B cell (primary cell): Measurements from ENCODE around the gene HEXD. TPM values are rescaled to one million over a fixed set of nuclear protein-coding genes. Genes with fewer than 3 reads are reported as not detected.

Source experiments
- ATAC-seq: fragments of 200-7000 bp; cut with Tn5 transposase; one replicate; pipeline ENCODE4 v1.10.0; 2021; ENCODE audit warnings: low read depth, mild to moderate bottlenecking, moderate number of reproducible peaks, moderate library complexity
- CTCF ChIA-PET: fragments of 350-600 bp; sonication (Branson Sonifier 250); formaldehyde crosslinking; loops from one replicate; lab custom pipeline; 2021; ENCODE audit warnings: antibody characterized with exemption, inconsistent platforms; lab: Charles Lee
- POLR2A ChIA-PET: fragments of 350-600 bp; sonication (Branson Sonifier 250); formaldehyde crosslinking; loops from one replicate; lab custom pipeline; 2021; ENCODE audit warnings: antibody characterized with exemption; lab: Charles Lee
- DNase-seq: peaks from one replicate; pipeline ENCODE4 v3.0.0; 2013
- H2AFZ ChIP-seq: 2 replicates; pipeline ENCODE4 v1.6.1; 2012; ENCODE audit warnings: mild to moderate bottlenecking, low read depth, low read length; ENCODE audit not compliant: insufficient read depth, poor library complexity, severe bottlenecking
- H3K27ac ChIP-seq, 2 donors: 1 replicate in 1 of 2; 2 replicates in 1 of 2; pipeline ENCODE4 v1.5.1; 2012 to 2013; ENCODE audit warnings: low read length in 2 of 2, mild to moderate bottlenecking in 2 of 2, moderate library complexity in 1 of 2
- H3K27me3 ChIP-seq, 4 experiments: fragments of 200-600 bp in 1 of 4; sonication (generic) in 1 of 4; replicated peaks in 1 of 4; 1 replicate in 2 of 4; 2 replicates in 2 of 4; pipeline versions ENCODE4 v1.6.1 to v1.7.0; 2013 to 2016; ENCODE audit warnings: low read length in 3 of 4, mild to moderate bottlenecking in 2 of 4, mixed read lengths in 1 of 4, moderate library complexity in 1 of 4; ENCODE audit not compliant: insufficient read depth in 4 of 4, control insufficient read depth in 3 of 4; ENCODE audit errors: control extremely low read depth in 1 of 4
- H3K36me3 ChIP-seq, 2 experiments: replicated peaks in 1 of 2; 1 replicate in 1 of 2; 2 replicates in 1 of 2; pipeline versions ENCODE4 v1.6.1 to v1.7.1; 2013; ENCODE audit warnings: low read length in 1 of 2; ENCODE audit not compliant: insufficient read depth in 2 of 2, control insufficient read depth in 1 of 2; ENCODE audit errors: control extremely low read depth in 1 of 2, extremely low read depth in 1 of 2
- H3K4me1 ChIP-seq, 2 donors: fragments of 200-600 bp in 1 of 2; sonication (generic) in 1 of 2; 1 replicate in 1 of 2; 2 replicates in 1 of 2; pipeline versions ENCODE4 v1.5.1 to v1.6.1; 2013 to 2017; ENCODE audit warnings: low read length in 2 of 2; ENCODE audit not compliant: control insufficient read depth in 2 of 2, insufficient read depth in 2 of 2
- H3K4me2 ChIP-seq: replicated peaks from 2 replicates; pipeline ENCODE3; 2012; ENCODE audit warnings: mild to moderate bottlenecking, low read depth, low read length; ENCODE audit not compliant: poor library complexity, severe bottlenecking
- H3K4me3 ChIP-seq, 5 experiments: fragments of 200-600 bp in 1 of 5; sonication (generic) in 1 of 5; 1 replicate in 3 of 5; 2 replicates in 2 of 5; pipeline versions ENCODE4 v1.5.1 to v1.7.0; 2011 to 2016; ENCODE audit warnings: low read length in 4 of 5, mild to moderate bottlenecking in 4 of 5, low read depth in 2 of 5, control low read depth in 1 of 5, moderate library complexity in 1 of 5; ENCODE audit not compliant: insufficient read depth in 1 of 5; ENCODE audit errors: control extremely low read depth in 1 of 5, extremely low read depth in 1 of 5
- H3K79me2 ChIP-seq: fragments of 200-600 bp; sonication (generic); one replicate; pipeline ENCODE4 v1.6.0; 2016; ENCODE audit warnings: low read length; ENCODE audit not compliant: control insufficient read depth, insufficient read depth
- H3K9ac ChIP-seq: fragments of 200-600 bp; sonication (generic); 2 replicates; pipeline ENCODE4 v1.6.1; 2017; ENCODE audit warnings: mild to moderate bottlenecking, low read length, moderate library complexity
- H3K9me3 ChIP-seq, 3 donors: one replicate each; pipeline versions ENCODE4 v1.6.1 to v1.7.1; 2013; ENCODE audit warnings: low read length in 2 of 3; ENCODE audit not compliant: control insufficient read depth in 2 of 3, insufficient read depth in 1 of 3; ENCODE audit errors: control extremely low read depth in 1 of 3
- H4K20me1 ChIP-seq: 2 replicates; pipeline ENCODE4 v1.6.0; 2012; ENCODE audit warnings: mild to moderate bottlenecking, low read length; ENCODE audit not compliant: insufficient read depth, control insufficient read depth, poor library complexity, severe bottlenecking
- H3K27ac Mint-ChIP-seq: one replicate; pipeline ENCODE4 v1.8.0; 2021; ENCODE audit warnings: mixed read lengths
- H3K27me3 Mint-ChIP-seq: one replicate; pipeline ENCODE4 v1.8.0; 2021; ENCODE audit warnings: mixed read lengths
- H3K4me1 Mint-ChIP-seq: one replicate; pipeline ENCODE4 v1.8.0; 2021; ENCODE audit warnings: mixed read lengths
- H3K4me3 Mint-ChIP-seq: one replicate; pipeline ENCODE4 v1.8.0; 2021; ENCODE audit warnings: mixed read lengths
- H3K9me3 Mint-ChIP-seq: one replicate; pipeline ENCODE4 v1.8.0; 2022; ENCODE audit warnings: mixed read lengths; ENCODE audit not compliant: insufficient read depth
- EZH2 ChIP-seq: IDR thresholded peaks from 2 replicates; pipeline ENCODE4 v1.6.1; 2012; ENCODE audit warnings: borderline replicate concordance, low read depth, mild to moderate bottlenecking, moderate library complexity, low read length; ENCODE audit not compliant: insufficient read depth, poor library complexity, severe bottlenecking
- WGBS: methylation state at CpG from one replicate; pipeline ENCODE4 v1.1.5; 2013; ENCODE audit warnings: missing lambda C conversion rate; ENCODE audit not compliant: insufficient coverage; 5-methylcytosine and 5-hydroxymethylcytosine counted together
- intact Hi-C: fragments of 100-400 bp; cut with micrococcal nuclease; formaldehyde crosslinking; loops from one replicate; pipeline ENCODE4 v1.10.0; 2022
- polyA plus RNA-seq: library from polyadenylated mRNA; depleted of rRNA; stranded (reverse); fragments of >200 nt; gene quantifications from 2 replicates; pipeline ENCODE4 v1.2.3, GENCODE V29; 2012
- total RNA-seq, 2 donors: library from RNA; stranded (reverse); fragments of 120-200 nt in 1 of 2; gene quantifications; 1 replicate in 1 of 2; 2 replicates in 1 of 2; pipeline versions ENCODE4 v1.2.3 to v1.2.4, GENCODE V29; 2013 to 2022
- TF ChIP-seq, protein P1 (sequence below): fragments of 200-600 bp; IDR thresholded peaks from one replicate; pipeline ENCODE4 v1.8.0; 2022; ENCODE audit warnings: antibody characterized with exemption, mild to moderate bottlenecking

HEXD gene
- total and polyA plus RNA-seq, 2 donors (not counting 1 experiment from before 2014, with no cell fraction given), result 128 to 317 TPM

DNA sequence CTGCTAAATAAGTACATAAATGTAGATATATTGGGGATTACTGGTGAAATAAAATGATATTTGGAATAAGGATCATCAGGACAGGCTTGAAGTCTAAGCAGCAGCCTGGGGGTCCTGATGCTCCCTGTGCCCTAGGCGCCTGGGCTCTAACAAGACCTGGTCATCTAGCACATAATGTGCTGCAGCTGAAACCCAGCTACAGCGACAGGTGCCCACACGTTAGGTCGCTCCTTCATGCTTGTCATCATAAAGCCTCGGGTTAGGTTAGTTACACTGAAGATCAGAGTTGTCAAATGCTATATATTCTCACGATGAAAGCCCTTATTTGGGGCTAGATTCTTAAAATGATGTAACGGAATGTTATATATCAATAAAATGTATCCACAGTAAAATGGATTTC lies 51.9 kb downstream of the HEXD start:
- H3K4me3 ChIP-seq, result no peak overlapping the region
- no peaks in the 10 kb centered on the region for H3K27me3 ChIP-seq
- DNase-seq (no peak), ATAC-seq (no peak)
- no peak overlapping the region for H3K27ac ChIP-seq
- intact Hi-C loops, result no loop called here
- H2AFZ ChIP-seq, result no peak overlapping the region
- Mint-ChIP-seq H3K4me3 (no peak overlapping the region), H3K9me3 (no peaks in the 10 kb centered on the region), H3K27me3 (no peaks in the 10 kb centered on the region), H3K4me1 (no peaks in the 10 kb centered on the region), H3K27ac (no peak overlapping the region)
- peaks cover 20% of the 10 kb centered on the region for H3K79me2 ChIP-seq
- ChIA-PET CTCF (interaction anchor here (0.6 kb wide), 1 partner anchor 101 kb away, joined by 3 read pairs; no protein-coding TSS in a partner anchor), POLR2A (no interaction called here)
- no peak overlapping the region for H3K4me2 ChIP-seq
- TF ChIP-seq EZH2, result no peak
- TF ChIP-seq, protein P1, sequence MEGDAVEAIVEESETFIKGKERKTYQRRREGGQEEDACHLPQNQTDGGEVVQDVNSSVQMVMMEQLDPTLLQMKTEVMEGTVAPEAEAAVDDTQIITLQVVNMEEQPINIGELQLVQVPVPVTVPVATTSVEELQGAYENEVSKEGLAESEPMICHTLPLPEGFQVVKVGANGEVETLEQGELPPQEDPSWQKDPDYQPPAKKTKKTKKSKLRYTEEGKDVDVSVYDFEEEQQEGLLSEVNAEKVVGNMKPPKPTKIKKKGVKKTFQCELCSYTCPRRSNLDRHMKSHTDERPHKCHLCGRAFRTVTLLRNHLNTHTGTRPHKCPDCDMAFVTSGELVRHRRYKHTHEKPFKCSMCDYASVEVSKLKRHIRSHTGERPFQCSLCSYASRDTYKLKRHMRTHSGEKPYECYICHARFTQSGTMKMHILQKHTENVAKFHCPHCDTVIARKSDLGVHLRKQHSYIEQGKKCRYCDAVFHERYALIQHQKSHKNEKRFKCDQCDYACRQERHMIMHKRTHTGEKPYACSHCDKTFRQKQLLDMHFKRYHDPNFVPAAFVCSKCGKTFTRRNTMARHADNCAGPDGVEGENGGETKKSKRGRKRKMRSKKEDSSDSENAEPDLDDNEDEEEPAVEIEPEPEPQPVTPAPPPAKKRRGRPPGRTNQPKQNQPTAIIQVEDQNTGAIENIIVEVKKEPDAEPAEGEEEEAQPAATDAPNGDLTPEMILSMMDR, result no peak
- H3K9ac ChIP-seq, result no peak overlapping the region
- no peaks in the 10 kb centered on the region for H3K9me3 ChIP-seq
- no peaks in the 10 kb centered on the region for H3K4me1 ChIP-seq
- no peaks in the 10 kb centered on the region for H4K20me1 ChIP-seq
- H3K36me3 ChIP-seq, result peaks cover 5 to 56% of the 10 kb centered on the region in 2 experiments
- 98% methylated on average over 5 of the region's 7 CpGs for WGBS

DNA sequence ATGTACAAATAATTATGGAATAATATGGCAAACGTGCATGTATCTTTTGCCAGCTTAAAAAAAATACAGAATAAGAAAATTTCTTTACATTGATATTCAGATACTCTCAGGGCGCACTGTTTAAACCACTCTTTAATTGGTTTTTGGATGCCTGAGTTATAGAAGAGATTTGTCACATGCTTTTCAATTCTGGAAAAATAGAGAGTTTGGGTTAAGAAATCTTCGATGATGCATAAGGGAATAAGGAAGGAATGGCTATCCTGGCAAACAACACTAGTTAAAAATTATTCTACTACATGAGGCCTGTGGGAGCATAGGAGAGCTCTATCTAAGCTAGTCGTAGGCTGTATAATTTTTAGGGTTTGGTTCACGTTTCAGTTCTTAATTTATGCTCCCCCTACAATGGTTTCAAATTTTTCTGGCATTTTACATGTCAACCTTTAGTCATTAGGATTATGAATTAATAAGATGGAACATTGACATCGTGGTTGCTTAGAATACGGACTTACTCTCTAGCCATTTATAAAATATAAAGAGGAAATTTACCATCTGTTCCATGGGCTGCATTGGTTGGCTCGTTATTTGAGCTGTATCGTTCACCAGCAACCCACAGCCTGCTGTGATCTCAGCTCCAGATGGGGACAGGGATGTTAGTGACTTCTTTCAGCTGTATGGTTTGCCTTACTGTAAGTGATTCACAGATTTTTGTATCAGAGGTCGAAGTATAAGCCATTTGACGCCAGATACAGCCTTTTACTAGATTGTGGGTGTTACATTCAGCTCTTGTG lies 56.3 kb downstream of the HEXD start:
- Mint-ChIP-seq H3K4me1 (no peaks in the 10 kb centered on the region), H3K4me3 (no peak overlapping the region), H3K27ac (no peak overlapping the region), H3K9me3 (no peaks in the 10 kb centered on the region), H3K27me3 (no peaks in the 10 kb centered on the region)
- Histone ChIP-seq H3K9ac (no peak overlapping the region), H3K27ac (no peak overlapping the region), H3K4me1 (no peaks in the 10 kb centered on the region), H3K9me3 (no peaks in the 10 kb centered on the region), H3K4me2 (no peak overlapping the region), H2AFZ (no peak overlapping the region), H3K36me3 (peaks cover 5 to 49% of the 10 kb centered on the region in 2 experiments), H3K27me3 (no peaks in the 10 kb centered on the region), H3K4me3 (no peak overlapping the region), H4K20me1 (peaks cover 18% of the 10 kb centered on the region), H3K79me2 (peaks cover under 1% of the 10 kb centered on the region)
- ATAC-seq (no peak), DNase-seq (no peak)
- no peak for TF ChIP-seq EZH2
- TF ChIP-seq, protein P1, result no peak
- ChIA-PET POLR2A (no interaction called here), CTCF (no interaction called here)
- 100% methylated on average over 3 of the region's 11 CpGs for WGBS
- intact Hi-C loops, result no loop called here
